H9 (cell line): ENCODE measurements around the gene SLC2A9. TPM values are rescaled to one million over a fixed set of nuclear protein-coding genes. Genes with fewer than 3 reads are reported as not detected.

Experiments
- DNase-seq: peaks from one replicate; pipeline ENCODE4 v3.0.0-alpha.2; 2017
- H2AFZ ChIP-seq: one replicate; pipeline ENCODE4 v1.6.1; 2013; ENCODE audit warnings: mild to moderate bottlenecking, low read length, control low read depth, moderate library complexity
- H2AK5ac ChIP-seq: 2 replicates; pipeline ENCODE4 v1.6.1; 2013; ENCODE audit warnings: low read length, control low read depth, mixed read lengths; ENCODE audit not compliant: insufficient read length
- H2BK120ac ChIP-seq: one replicate; pipeline ENCODE4 v1.6.1; 2013; ENCODE audit warnings: low read depth, mild to moderate bottlenecking, low read length, control low read depth, inconsistent platforms; ENCODE audit not compliant: poor library complexity, severe bottlenecking
- H2BK12ac ChIP-seq: 2 replicates; pipeline ENCODE4 v1.6.1; 2013; ENCODE audit warnings: low read length, control low read depth, mixed read lengths, low read depth; ENCODE audit not compliant: insufficient read length
- H2BK15ac ChIP-seq: 2 replicates; pipeline ENCODE4 v1.6.1; 2013; ENCODE audit warnings: low read depth, low read length, control low read depth
- H2BK20ac ChIP-seq: one replicate; pipeline ENCODE4 v1.6.1; 2013; ENCODE audit warnings: low read depth, mild to moderate bottlenecking, low read length, control low read depth, inconsistent platforms; ENCODE audit not compliant: poor library complexity, severe bottlenecking
- H2BK5ac ChIP-seq: 2 replicates; pipeline ENCODE4 v1.6.1; 2013; ENCODE audit warnings: low read length, control low read depth, mixed read lengths; ENCODE audit not compliant: insufficient read length
- H3K14ac ChIP-seq: 2 replicates; pipeline ENCODE4 v1.6.1; 2013; ENCODE audit warnings: low read length, control low read depth; ENCODE audit not compliant: insufficient read depth
- H3K18ac ChIP-seq: 2 replicates; pipeline ENCODE4 v1.6.1; 2013; ENCODE audit warnings: low read depth, mild to moderate bottlenecking, mixed read lengths, low read length, control low read depth; ENCODE audit not compliant: insufficient read length
- H3K23ac ChIP-seq: 2 replicates; pipeline ENCODE4 v1.6.1; 2013; ENCODE audit warnings: low read length, control low read depth, mixed read lengths, low read depth; ENCODE audit not compliant: insufficient read length
- H3K23me2 ChIP-seq: 2 replicates; pipeline ENCODE4 v1.6.1; 2013; ENCODE audit warnings: low read depth, mild to moderate bottlenecking, mixed read lengths, low read length, control low read depth; ENCODE audit not compliant: insufficient read length, poor library complexity, severe bottlenecking
- H3K27ac ChIP-seq: 2 replicates; pipeline ENCODE4 v1.5.1; 2013; ENCODE audit warnings: low read length, control low read depth, mixed read lengths, low read depth; ENCODE audit not compliant: insufficient read length
- H3K27me3 ChIP-seq: 2 replicates; pipeline ENCODE4 v1.6.1; 2013; ENCODE audit warnings: low read length, control low read depth, inconsistent platforms; ENCODE audit not compliant: insufficient read depth
- H3K4ac ChIP-seq: 2 replicates; pipeline ENCODE4 v1.6.1; 2013; ENCODE audit warnings: low read depth, mild to moderate bottlenecking, control low read depth, inconsistent platforms, low read length, moderate library complexity
- H3K4me1 ChIP-seq: 2 replicates; pipeline ENCODE4 v1.6.1; 2013; ENCODE audit warnings: low read length, control low read depth, inconsistent platforms; ENCODE audit not compliant: insufficient read depth
- H3K4me2 ChIP-seq: 2 replicates; pipeline ENCODE4 v1.6.1; 2013; ENCODE audit warnings: low read length, control low read depth, mixed read lengths; ENCODE audit not compliant: insufficient read length, insufficient read depth
- H3K56ac ChIP-seq: 2 replicates; pipeline ENCODE4 v1.6.1; 2013; ENCODE audit warnings: low read depth, mild to moderate bottlenecking, mixed read lengths, low read length, control low read depth; ENCODE audit not compliant: insufficient read length
- H3K79me1 ChIP-seq: 2 replicates; pipeline ENCODE4 v1.6.1; 2013; ENCODE audit warnings: low read depth, mild to moderate bottlenecking, moderate library complexity, low read length, control low read depth, inconsistent platforms; ENCODE audit not compliant: insufficient read depth, poor library complexity, severe bottlenecking
- H3K79me2 ChIP-seq: 2 replicates; pipeline ENCODE4 v1.6.1; 2013; ENCODE audit warnings: low read length, control low read depth, inconsistent platforms; ENCODE audit not compliant: insufficient read depth
- H3K9ac ChIP-seq: 2 replicates; pipeline ENCODE4 v1.6.1; 2013; ENCODE audit warnings: low read length, control low read depth, mixed read lengths; ENCODE audit not compliant: insufficient read length; ENCODE audit errors: extremely low read depth
- H3K9me3 ChIP-seq: one replicate; pipeline ENCODE4 v1.6.1; 2013; ENCODE audit warnings: low read depth, low read length, inconsistent platforms; ENCODE audit not compliant: control insufficient read depth
- H3T11ph ChIP-seq: one replicate; pipeline ENCODE4 v1.6.1; 2013; ENCODE audit warnings: mild to moderate bottlenecking, low read length, control low read depth, inconsistent platforms
- H4K20me1 ChIP-seq: one replicate; pipeline ENCODE4 v1.6.1; 2013; ENCODE audit not compliant: control insufficient read depth, insufficient read length, insufficient read depth
- H4K5ac ChIP-seq: 2 replicates; pipeline ENCODE4 v1.6.1; 2013; ENCODE audit warnings: low read depth, mild to moderate bottlenecking, mixed read lengths, low read length, control low read depth; ENCODE audit not compliant: insufficient read length
- H4K8ac ChIP-seq: replicated peaks from 2 replicates; pipeline ENCODE4 v1.6.1; 2013; ENCODE audit warnings: low read length, control low read depth, mixed read lengths, low read depth; ENCODE audit not compliant: insufficient read length
- H4K91ac ChIP-seq: 2 replicates; pipeline ENCODE4 v1.6.1; 2013; ENCODE audit warnings: low read depth, mild to moderate bottlenecking, moderate library complexity, mixed read lengths, low read length, control low read depth; ENCODE audit not compliant: insufficient read length
- H3K27ac Mint-ChIP-seq, 3 experiments: 2 replicates in 2 of 3; 3 replicates in 1 of 3; pipeline ENCODE4 v1.8.0; 2020 to 2021; ENCODE audit warnings: mixed read lengths in 3 of 3, mild to moderate bottlenecking in 1 of 3, moderate library complexity in 1 of 3
- H3K27me3 Mint-ChIP-seq: 2 replicates; pipeline ENCODE4 v1.8.0; 2021; ENCODE audit warnings: low read depth, mild to moderate bottlenecking, moderate library complexity, mixed read lengths
- H3K36me3 Mint-ChIP-seq, 3 experiments: 2 replicates in 2 of 3; 3 replicates in 1 of 3; pipeline ENCODE4 v1.8.0; 2020 to 2021; ENCODE audit warnings: low read depth in 3 of 3, mixed read lengths in 3 of 3; ENCODE audit not compliant: insufficient read depth in 1 of 3
- H3K4me1 Mint-ChIP-seq, 2 experiments: 2 replicates each; pipeline ENCODE4 v1.8.0; 2020; ENCODE audit warnings: mixed read lengths in 2 of 2
- H3K4me3 Mint-ChIP-seq, 2 experiments: 2 replicates in 1 of 2; 3 replicates in 1 of 2; pipeline ENCODE4 v1.8.0; 2020 to 2021; ENCODE audit warnings: mild to moderate bottlenecking in 2 of 2, mixed read lengths in 2 of 2, moderate library complexity in 1 of 2
- H3K9me3 Mint-ChIP-seq, 2 experiments: 2 replicates in 1 of 2; 3 replicates in 1 of 2; pipeline ENCODE4 v1.8.0; 2020; ENCODE audit warnings: mild to moderate bottlenecking in 2 of 2, mixed read lengths in 2 of 2, moderate library complexity in 1 of 2
- WGBS: extraction: QIAGEN DNeasy Blood & Tissue Kit; methylation state at CpG from one replicate; pipeline ENCODE4 v1.1.7; 2013; ENCODE audit warnings: missing lambda C conversion rate, low lambda C conversion rate, mixed read lengths; ENCODE audit not compliant: insufficient read length; ENCODE audit errors: extremely low coverage; 5-methylcytosine and 5-hydroxymethylcytosine counted together
- total RNA-seq: library from RNA; stranded (reverse); gene quantifications from 2 replicates; pipeline ENCODE4 v1.2.1, GENCODE V29; 2021
- TF ChIP-seq, protein P1 (sequence below): fragments of 200-600 bp; sonication (generic); conservative IDR thresholded peaks from 3 replicates; pipeline ENCODE4 v1.8.0; 2021; ENCODE audit warnings: antibody characterized with exemption, mild to moderate bottlenecking

The SLC2A9 gene
- total RNA-seq, 1 experiment from 2014 or later = 0.79 TPM

DNA sequence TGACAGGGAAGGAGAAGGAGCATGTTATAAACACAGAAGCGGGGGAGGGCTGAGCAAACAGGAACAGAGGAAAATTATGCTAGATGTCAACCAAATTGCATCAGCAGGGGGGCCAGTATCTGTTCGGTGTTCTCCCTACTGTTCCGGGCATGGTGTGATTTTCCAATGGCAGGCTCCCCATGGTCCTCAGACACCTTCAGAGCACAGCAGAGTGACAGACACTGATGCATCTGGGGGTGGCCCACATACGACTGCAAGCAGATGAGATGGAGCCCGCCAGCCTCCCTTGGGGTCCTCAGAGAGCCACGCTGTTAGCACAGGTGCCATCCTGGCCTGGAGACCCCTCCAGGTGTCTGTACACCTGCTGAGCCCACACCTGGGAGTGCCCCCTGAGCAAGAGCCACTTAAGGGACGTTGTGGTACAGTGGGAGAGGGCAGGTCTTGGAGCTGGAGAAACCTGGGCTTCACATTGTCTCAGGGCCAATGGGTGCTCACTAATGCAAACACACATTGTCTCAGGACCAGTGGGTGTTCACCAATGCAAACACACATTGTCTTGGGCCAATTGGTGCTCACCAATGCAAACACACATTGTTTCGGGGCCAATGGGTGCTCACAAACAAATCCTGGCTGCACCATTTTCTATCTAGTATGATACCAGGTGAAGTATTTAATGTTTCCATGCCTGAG lies 95.4 kb downstream of the SLC2A9 start:
- no CpG with 5 or more reads among the region's 8 CpGs for WGBS
- H3K27me3 ChIP-seq = no peaks in the 10 kb centered on the region

More for the DNA sequence above, 95.4 kb downstream of the SLC2A9 start:
- Histone ChIP-seq H2BK20ac (no peak overlapping the region), H3K14ac (no peak overlapping the region), H3K9ac (no peak overlapping the region), H4K5ac (no peak overlapping the region), H3K56ac (no peak overlapping the region), H3K79me2 (no peaks in the 10 kb centered on the region), H2AK5ac (no peak overlapping the region), H3K4me2 (no peak overlapping the region), H3K23me2 (no peaks in the 10 kb centered on the region), H2BK15ac (no peak overlapping the region), H2BK12ac (no peak overlapping the region), H3K23ac (no peak overlapping the region), H3K4me1 (peaks cover 5% of the 10 kb centered on the region), H3T11ph (no peak overlapping the region), H3K9me3 (no peaks in the 10 kb centered on the region), H4K8ac (no peak overlapping the region), H3K79me1 (no peaks in the 10 kb centered on the region), H3K27ac (no peak overlapping the region), H4K20me1 (no peaks in the 10 kb centered on the region), H4K91ac (no peak overlapping the region), H2AFZ (no peak overlapping the region), H3K18ac (no peak overlapping the region), H2BK5ac (no peak overlapping the region), H2BK120ac (no peak overlapping the region), H3K4ac (no peak overlapping the region)
- DNase-seq = no peak
- Mint-ChIP-seq H3K4me3 (no peak overlapping the region), H3K27ac (0 out of 7 replicates have a peak overlapping the region, but pooled peaks of 1 of the 3 experiments have one; percentile 62), H3K36me3 (peaks cover 0 to 5% (median 0%) of the 10 kb centered on the region in 3 experiments; a peak in 1 of 7 replicates), H3K9me3 (peaks cover 0 to 5% of the 10 kb centered on the region in 2 experiments; a peak in 3 of 5 replicates), H3K27me3 (peaks cover 10% of the 10 kb centered on the region), H3K4me1 (peaks cover 7 to 21% of the 10 kb centered on the region in 2 experiments)
- TF ChIP-seq, protein P1, sequence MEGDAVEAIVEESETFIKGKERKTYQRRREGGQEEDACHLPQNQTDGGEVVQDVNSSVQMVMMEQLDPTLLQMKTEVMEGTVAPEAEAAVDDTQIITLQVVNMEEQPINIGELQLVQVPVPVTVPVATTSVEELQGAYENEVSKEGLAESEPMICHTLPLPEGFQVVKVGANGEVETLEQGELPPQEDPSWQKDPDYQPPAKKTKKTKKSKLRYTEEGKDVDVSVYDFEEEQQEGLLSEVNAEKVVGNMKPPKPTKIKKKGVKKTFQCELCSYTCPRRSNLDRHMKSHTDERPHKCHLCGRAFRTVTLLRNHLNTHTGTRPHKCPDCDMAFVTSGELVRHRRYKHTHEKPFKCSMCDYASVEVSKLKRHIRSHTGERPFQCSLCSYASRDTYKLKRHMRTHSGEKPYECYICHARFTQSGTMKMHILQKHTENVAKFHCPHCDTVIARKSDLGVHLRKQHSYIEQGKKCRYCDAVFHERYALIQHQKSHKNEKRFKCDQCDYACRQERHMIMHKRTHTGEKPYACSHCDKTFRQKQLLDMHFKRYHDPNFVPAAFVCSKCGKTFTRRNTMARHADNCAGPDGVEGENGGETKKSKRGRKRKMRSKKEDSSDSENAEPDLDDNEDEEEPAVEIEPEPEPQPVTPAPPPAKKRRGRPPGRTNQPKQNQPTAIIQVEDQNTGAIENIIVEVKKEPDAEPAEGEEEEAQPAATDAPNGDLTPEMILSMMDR = no peak
